NCI-H524 (cell line): ENCODE results near the gene EHMT2.
"Not testable (repeated sequence)": the region's sequence is repeated elsewhere in the genome, so short reads cannot be mapped to it uniquely, and the experiment has no call there.

ENCODE experiments used
- DNase-seq, 2 experiments: peaks; one replicate each; lab custom pipeline; 2025; lab: John Stamatoyannopoulos, UW

Gene EHMT2

DNA sequence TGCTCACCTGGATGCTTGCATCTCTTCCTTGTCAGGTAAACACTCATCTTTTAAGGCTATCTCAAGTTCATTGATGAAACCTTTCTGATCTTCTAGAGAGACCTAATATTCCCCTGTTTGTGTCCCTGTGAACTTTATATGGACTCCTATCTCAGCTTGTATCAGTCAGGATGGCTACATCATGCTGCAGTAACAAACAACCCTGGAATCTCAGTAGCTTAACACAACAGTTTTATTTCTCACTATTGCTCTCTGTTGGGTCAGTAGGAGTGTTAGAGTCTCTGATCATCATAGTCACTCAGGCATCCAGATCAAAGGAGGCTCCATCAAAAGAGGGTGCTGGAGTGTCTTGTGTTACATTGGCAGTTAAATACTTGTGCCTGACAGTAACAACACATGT lies 17.9 kb upstream of the EHMT2 start:
- DNase-seq: no peak

DNA sequence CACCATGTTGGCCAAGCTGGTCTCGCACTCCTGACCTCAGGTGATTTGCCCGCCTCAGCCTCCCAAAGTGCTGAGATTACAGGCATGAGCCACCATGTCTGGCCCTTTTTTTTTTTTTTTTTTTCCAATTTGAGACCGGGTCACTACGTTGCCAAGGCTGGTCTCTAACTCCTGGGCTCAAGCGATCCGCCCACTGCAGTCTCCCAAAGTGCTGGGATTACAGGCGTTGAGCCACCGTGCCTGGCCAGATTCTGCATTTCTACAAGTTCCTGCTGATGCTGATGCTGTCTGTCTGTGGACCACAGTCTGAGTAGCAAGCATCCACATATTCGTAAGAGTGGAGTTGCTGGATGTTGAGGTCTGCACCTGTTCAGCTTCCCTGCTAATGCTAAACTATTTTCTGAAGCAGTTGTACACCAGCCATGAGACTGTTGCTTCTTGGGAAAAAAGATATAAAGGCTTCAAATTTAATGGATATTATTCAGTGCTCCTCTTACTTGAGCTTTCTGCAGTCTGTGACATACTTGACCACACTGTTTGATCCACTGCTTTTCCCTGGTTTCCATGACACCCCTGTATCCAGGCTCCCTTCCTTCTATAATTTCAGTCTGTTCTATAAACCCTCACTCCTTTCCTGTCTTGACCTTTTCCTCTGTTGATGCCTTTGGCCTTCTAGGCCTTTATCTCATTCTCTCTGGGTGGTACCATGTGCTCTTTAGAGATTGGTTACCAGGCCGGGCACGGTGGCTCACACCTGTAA lies 14.5 kb upstream of the EHMT2 start:
- no peak for DNase-seq

DNA sequence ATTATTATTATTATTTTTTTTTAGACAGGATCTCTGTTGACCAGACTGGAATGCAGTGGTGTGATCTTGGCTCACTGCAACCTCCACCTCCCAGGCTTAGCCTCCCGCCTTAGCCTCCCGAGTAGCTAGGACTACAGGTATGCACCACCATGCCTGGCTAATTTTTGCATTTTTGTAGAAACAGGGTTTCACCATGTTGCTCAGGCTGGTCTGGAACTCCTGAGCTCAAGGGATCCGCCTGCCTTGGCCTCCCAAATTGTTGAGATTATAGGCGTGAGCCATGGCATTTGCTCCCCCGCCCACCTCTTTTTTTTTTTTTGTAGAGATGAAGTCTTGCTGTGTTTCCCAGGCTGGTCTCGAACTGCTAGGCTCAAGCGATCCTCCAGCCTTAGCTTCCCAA lies 11.8 kb upstream of the EHMT2 start:
- DNase-seq: not testable (repeated sequence)

DNA sequence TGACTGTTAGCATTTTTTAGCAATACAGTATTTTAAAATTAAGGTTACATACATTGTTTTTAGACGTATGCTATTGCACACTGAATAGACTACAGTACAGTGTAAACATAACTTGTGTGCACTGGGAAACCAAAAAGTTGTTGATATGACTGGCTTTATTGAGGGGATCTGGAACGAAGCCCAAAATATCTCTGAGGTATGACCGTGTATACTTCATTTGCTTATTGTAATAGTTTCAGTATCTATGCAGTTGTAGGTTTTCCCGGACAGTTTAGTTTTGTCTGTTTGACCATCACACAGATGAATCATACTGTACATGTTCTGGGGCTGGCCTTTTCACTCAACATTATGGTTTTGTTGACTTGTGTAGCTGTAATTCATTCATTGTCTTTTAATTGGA lies 11.3 kb upstream of the EHMT2 start:
- DNase-seq: no peak

DNA sequence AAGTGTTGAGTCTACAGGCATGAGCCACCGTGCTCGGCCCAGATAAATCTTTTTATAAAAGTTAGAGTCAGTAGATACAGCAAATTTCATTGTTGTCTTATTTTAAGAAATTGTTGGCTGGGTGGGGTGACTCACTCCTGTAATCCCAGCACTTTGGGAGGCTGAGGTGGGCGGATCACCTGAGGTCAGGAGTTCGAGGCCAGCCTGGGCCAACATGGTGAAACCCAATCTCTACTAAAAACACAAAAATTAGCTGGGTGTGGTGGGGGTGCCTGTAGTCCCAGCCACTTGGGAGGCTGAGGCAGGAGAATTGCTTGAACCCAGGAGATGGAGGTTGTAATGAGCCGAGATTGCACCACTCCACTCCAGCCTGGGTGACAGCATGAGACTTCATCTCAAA lies 10.8 kb upstream of the EHMT2 start:
- not testable (repeated sequence) for DNase-seq

DNA sequence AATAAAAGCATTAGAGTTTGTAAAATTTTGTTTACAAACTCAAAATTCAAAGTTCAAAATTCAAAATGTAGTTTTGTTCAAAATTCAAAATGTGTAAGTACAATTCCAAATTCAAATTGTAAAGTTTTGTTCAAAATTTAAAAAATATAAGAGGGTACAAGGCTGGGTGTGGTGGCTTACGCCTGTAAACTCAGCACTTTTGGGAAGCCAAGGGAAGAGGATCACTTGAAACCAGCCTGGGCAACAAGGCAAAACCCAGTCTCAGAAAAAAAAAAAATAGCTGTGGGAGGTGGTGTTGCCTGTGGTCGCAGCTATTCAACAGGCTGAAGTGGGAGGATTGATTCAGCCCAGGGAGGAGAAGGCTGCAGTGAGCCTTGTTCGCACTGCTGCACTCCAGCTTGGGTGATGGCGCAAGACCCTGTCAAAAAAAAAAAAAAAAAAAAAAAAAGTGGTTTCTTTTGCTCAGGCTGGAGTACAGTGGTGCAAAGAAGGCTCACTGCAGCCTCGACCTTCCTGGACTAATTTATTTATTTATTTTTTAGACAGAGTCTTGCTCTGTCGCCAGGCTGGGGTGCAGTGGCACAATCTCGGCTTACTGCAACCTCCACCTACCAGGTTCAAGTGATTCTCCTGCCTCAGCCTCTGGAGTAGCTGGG lies 9.8 kb upstream of the EHMT2 start:
- DNase-seq: no peak

DNA sequence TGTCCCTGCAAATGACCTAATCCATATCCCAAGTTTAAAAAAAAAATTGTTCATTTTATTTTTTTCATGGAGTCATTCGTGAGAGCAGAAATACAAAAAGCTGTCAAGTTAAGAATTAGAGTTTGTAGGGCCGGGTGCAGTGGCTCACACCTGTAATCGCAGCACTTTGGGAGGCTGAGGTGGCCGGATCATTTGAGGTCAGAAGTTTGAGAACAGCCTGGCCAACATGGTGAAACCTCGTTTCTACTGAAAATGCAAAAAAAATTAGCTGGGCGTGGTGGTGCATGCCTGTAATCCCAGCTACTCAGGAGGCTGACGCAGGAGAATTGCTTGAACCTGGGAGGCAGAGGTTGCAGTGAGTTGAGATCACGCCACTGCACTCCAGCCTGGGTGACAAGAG lies 9.2 kb upstream of the EHMT2 start:
- DNase-seq: not testable (repeated sequence)

DNA sequence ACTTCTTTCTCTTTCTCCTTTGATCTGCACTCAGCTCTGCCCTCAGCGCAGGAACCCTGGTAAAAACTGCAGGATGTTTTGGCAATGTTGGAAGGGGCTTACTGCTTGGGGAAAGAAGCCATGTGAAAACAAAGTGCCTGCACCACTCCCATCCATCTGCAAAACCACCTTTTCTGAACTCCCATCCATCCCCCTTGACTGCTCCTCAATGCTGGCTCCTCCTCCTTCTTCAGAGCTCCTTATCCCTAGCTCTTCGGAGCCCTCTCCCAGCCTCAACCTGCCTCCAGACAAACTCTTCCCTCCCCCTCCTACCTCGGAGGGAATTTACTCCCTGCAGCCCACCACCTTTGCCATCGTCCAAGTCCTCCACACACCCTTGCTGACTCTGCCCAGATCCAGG lies 8.6 kb upstream of the EHMT2 start:
- no peak for DNase-seq

DNA sequence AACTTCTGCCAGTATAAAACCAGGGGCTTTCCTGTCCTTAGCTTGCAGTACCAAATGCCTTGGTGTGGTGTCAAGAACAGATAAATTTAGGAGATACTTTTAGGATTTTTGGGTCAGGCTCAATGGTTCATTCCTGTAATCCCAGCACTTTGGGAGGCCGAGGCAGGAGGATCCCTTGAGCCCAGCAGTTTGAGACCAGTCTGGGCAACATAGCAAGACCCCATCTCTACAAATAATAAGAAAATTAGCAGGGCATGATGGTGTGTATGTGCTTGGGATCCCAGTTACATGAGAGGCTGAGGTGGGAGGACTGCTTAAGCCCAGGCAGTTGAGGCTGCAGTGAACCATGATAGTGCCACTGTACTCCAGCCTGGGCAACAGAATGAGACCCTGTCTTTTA lies 7.5 kb upstream of the EHMT2 start:
- DNase-seq: no peak

DNA sequence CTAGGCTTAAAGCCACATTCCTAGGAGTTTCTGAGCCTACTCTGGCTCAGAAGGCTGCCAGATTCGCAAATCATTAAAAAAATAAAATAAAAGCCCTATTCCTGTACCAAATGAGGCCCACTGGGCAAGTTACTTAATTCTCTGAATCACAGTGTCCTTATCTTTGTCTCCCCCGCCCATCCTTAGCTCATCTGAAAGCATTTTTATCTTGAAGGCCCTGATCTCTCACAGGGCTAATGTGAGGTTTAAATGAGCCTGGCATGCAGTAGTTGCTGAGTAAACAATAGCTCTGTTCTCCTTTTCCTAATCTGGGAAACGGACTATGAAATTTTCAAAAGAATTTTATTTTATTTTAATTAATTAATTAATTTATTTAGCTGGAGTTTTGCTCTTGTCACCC lies 6.5 kb upstream of the EHMT2 start:
- no peak for DNase-seq

DNA sequence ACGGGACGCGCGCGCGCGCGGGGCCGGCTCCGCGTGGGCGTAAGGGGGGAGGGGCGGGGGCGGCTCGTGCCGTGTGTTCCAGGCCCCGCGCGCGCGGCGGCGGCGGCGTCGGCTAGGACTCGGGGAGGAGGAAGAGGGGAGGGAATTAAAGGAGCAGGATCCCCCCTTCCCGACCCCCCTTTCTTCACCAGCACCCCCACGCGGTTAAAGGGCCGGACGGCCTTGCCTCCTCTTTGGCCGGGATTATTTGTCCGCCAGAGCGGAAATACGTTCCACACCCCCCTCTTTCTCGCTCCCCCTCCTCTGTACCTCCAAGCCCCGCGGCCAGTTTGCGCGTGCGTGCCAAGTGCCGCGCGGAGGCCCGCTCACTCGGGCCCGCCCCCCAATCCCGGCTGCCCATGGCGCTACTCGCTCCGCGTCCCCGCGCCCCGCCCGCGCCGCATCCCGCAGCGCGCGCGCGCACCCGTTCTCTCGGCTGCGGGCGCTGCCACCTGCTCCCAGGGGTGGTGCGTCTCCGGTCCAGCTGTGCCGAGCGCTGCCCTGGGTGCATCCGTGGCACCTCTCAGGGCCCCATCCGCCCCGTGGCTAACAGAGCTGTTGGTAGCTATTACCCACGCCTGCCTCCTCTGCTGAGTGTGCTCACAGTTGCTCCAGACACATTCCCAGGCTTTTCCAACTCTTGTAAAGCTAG lies 4.6 kb upstream of the EHMT2 start, which contains the start of gene ZBTB12:
TSS of gene ZBTB12 (minus strand) at position 134 of the 691 bp plus-strand sequence. CDS start 781 bp downstream, outside the sequence.
- DNase-seq: peak; percentile 93 to 97

DNA sequence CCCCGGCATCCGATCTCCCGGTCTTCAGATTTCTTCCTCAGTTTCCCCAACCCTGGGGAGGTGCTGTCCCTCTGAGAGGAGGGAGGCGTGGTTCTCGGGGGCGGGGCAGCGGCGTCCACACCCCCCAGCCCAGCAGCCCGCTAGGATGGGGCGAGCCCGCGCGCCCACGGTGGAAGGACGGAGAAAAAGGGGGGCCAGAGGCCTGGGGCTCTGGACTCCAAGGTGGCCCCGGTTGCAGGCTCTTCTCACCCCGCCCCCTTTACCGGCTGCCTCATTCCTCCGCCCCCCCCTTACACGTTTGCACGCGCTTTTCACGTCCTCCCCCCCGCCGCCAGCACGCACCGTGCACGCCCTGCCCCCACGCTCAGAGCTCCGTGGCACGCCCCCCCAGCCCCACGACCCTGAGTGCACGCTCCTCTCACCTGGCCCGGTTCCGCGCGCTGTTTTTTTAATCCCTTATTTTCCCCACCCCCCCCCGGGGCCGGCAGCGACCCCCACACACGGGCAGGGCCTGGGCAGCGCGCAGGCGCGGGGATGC lies 4.0 kb upstream of the EHMT2 start:
- DNase-seq: peak in 1 of 2 experiments; percentile 56

DNA sequence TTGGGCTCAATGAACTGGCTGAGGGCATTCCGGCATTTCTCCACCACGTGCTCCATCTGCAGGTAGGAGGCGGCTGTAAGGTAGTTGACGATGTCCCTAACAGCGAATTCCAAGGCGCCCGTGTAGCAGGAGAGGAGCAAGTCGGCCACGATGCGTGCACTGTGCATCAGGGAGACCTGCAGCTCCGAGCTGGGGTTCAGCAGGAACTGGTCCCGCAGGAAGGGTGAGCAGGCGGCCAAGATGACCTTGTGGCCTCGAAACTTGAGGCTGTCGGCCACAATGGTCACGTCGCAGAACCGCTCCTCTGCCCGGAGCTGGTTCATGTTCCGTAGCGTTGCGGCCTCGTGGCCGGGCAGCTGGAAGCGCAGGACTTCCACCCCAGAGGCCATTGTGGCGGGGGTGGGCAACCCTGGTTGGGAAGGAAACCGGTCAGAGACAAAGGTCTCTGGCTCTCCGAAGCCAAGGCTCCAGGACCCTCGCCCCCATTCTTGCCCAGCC lies 3.5 kb upstream of the EHMT2 start:
- DNase-seq: no peak

DNA sequence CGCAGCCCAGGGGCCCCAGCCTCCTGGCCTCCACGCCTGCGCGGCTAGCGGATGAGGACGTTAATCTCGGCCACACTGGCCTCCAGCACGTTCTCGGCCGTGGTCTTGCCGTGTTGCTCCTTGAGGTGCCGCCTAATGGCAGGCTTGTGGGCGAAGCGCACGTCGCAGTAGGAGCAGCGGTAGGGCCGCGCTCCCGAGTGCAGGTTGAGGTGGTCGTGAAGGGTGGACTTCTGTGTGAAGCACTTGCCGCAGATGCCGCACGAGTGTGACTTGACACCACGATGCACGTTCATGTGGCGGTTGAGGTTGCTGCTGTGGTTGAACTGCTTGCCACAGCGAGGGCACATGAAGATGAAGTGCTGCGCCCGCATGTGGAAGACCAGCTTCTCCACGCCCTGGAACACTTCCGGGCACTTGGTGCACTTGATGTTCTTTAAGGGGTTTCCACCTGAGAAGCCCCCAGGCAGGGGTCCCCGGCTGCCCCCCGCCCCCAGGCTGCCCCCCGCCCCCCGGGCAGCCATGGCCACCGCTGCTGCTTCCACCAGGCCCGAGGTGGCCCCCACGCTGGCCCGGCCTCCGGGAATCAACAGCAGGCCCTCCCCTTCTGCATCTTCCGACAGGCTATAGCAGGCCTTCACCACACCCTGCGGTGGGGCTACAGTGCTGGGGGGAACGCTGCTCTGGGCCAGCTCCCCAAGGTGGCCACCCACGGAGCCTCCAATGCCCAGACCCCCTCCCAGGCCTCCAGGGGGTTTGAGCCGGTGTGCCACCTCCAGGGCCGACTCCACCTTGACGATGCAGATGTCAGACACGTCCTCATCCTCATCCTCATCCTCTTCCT lies 2.6 kb upstream of the EHMT2 start:
- DNase-seq: no peak

DNA sequence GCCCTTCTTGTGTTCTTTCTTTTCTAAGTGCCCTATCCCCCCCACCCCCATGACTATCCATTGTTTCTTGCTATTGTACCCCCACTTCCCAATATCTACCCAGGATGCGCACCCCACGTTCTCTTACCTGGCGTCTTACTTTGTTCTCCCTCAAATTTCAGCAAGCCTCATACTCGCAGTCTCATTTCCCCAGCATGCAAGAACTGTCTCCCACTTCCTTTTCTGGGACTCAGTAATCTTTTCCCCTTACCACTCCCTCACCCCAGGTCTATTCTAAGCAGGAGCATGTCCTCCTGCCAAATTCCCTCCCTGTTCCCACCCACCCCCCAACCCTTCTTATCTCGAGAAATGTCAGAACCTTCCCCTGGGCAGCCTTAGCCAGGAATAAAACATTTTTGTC lies 1.7 kb upstream of the EHMT2 start:
- no peak for DNase-seq

DNA sequence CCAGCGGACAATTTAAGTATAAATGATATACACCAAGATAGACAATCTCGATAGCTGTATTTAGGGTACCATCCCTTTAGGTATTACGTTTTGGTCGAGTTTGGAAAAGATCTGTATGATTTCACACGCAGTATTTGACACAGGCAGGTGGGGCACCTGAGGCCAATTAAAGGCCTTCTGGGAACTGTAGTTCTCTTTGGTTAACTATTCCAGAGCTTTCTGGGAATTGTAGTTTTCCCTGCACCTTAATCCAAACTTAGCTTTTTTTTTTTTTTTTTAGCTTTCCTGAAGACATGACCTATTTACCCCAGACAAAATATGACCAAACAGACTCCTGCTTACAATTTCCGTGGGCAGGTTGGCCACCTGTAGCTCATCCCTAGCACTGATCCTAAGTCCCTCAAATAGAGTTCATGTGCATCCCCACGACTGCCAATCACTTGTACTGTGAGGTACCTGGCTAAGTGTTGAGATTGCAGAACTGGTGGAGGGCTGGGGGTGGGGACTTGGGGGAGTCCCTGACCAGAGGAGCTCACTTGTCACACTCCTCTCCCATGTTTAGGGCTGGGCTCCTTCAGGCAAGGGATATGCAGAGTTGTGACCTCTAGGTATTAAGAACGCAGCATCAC lies 999 bp upstream of the EHMT2 start:
- DNase-seq: peak in 1 of 2 experiments; percentile 57

DNA sequence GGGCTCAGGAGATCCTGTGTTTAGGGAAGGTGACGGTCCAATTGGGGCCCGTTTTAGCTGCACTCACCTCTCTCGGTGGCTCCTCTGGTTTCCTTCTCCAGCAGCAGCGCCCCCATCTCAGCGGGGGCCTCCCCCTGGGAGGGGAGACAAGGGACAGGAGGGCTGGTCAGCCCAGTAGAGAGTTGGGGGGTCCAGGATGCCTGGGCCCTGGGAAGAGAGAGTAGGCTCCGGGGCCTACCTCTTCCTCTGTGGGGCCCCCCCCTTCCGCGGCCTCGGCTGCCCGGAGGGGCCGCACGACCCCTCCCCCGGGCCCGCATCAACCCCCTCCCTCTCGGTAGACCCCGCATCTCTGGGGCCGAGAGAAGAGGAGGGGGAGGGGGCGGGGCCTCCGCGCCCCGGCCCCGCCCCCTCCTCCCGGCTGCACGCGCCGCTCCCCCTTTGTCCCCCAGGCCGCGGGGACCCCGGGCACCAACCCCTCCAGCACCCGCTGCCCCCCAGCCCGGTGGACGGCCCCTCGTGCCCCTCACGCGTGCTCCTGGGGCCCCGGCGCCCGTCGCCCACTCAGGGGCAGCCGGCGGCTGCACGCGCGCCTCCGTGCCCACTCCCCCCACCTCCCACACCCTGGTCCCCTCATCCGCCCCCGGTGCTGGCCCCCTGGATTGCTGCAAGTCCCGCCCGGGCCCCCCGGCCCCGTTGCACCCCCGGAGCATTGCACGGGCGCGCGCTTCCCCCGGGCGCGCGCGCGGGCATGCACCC lies 464 bp downstream of the EHMT2 start:
- DNase-seq: peak in 1 of 2 experiments; percentile 47

DNA sequence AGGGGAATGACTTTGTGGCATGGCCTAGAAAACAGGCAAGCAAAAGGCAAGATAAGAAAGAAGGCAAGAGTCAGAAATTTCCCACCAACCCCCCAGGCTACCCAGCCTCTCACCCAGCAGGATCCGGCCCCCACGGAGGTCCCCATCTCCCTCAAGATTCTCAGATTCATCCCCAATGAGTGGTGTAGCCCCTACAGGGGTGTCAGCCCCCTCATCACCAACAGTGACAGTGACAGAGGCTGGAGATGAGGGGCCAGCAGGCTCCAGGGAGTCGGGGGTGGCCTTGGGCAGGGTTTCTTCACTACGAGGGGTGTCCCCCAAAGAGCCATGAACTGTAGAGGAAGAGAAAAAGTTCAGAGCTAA lies 1.0 kb downstream of the EHMT2 start:
- DNase-seq: no peak

DNA sequence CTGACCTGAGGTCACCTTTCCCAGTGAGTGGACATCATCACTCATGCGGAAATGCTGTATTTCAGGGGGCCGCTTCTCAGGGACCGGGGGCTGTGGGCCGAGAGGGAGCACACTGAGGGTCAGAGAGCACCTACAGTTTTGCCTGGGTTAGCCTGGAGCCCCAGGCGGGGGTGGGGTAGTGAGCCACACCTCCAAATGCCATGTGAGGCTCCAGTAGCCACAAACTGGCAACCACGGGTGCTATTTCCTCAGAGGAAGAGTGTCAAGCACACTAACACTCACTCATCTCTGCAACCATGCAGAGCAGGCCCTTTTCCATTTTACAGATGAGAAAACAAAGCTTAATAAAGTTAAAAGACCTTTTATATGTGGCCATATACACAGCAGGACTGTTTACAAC lies 4.7 kb downstream of the EHMT2 start:
- no peak for DNase-seq

DNA sequence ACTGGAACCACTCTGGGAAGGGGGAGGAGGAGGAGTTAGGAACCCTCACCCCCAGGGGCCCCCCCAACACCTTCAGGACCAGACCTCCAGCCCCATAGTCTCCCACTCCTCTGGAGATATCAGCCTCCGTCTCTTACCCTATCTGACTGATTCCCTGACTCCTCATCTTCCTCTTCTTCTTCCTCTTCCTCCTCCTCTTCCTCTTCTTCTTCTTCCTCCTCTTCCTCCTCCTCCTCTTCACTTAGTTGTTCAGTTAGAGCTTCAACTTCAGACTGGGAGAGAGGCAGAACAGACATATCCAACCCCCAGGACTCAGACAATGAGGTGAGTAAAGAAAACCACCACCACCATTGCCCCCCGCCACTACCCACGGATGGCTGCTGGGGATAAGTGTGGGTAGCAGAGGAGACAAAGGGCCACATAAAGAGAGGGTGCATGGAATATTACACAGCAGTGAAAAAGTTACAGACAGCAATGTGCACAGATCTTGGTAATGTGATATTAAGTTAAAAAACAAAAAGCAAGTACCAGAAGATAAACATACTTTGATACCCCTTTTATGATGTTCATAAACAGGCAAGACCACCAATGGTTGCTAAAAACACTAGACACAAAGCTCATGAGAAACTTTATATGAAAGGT lies 8.0 kb downstream of the EHMT2 start:
- no peak for DNase-seq
